ENCODE data around the gene RETREG1. TPM values are rescaled to one million over a fixed set of nuclear protein-coding genes. Genes with fewer than 3 reads are reported as not detected.

The RETREG1 gene
- total and polyA plus RNA-seq, 2 of the 13 experiments (the other 11 are each of a cell fraction or from before 2014, with no cell fraction given): 0.07 TPM; not detected in 1

DNA sequence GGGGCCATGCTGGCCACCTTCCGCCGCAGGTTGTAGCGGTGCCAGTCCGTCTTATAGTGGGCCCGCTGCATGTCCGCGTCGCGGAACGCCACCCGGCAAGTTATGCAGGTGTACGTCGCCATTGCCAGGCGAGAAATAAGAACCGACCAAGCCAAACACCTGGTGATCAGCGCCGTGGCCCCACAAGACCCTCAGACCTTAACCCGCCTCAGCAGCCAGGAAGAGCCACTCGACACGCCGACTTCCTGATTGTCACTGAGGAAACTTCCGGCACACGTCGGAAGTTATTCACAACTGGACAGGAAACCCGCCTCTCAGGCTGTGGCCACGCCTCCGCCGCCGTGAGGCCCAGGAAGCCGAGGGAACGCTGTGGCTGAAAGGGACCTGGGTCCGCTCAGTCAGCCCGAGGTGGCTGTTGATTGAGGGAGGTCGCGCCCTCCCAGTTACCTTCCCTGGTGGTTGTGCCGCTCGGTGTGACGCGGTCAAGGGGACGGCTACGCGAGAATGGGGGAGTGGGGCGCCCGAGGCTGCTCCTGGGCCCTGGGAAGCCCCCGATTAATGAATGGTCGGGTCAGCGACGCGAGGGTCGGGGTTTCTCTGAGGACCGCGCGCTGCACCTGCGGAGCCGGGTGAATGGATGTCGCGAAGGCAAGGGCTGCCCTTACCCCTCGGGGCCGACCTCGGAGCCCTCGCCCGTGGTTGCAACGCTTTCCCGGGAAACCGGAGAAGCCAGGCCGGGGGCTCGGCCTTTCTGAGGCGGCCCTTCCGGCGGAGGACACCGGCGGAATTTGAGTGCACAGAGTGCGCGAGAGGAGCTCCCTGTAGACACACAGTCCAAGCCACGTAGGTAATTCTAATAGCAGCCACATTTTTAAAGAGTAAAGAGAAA is 151.0 kb downstream of the RETREG1 start, which contains the start of gene ZNF622 (continued):
- TF ChIP-seq ZNF180 (CRISPR knock-in tag; IDR thresholded peaks at IDR 0.05; ENCODE audit: borderline replicate concordance, low read depth) (no peak), SRSF9 (IDR thresholded peaks at IDR 0.05; ENCODE audit: borderline replicate concordance, insufficient read depth, low read depth, low read length, poor library complexity, severe bottlenecking) (no peak), SOX6 (IDR thresholded peaks at IDR 0.05) (no peak), SOX6 (CRISPR knock-in tag; IDR thresholded peaks at IDR 0.05) (peak; percentile 52; the same call in 1 of the 2 replicates), ATF7 (IDR thresholded peaks at IDR 0.05) (no peak), ATF7 (CRISPR knock-in tag; IDR thresholded peaks at IDR 0.05) (no peak; the same call in 1 of the 2 replicates), ZNF619 (CRISPR knock-in tag; IDR thresholded peaks at IDR 0.05) (peak; percentile 53; the same call in 1 of the 2 replicates), SNAPC4 (CRISPR knock-in tag; IDR thresholded peaks at IDR 0.05) (no peak), ZNF10 (CRISPR knock-in tag; IDR thresholded peaks at IDR 0.05; ENCODE audit: borderline replicate concordance, low read depth) (no peak), ELF4 (CRISPR knock-in tag; IDR thresholded peaks at IDR 0.05; ENCODE audit: borderline replicate concordance) (peak; percentile 96), ZNF558 (CRISPR knock-in tag; IDR thresholded peaks at IDR 0.05; ENCODE audit: borderline replicate concordance) (no peak), PHF20 (CRISPR knock-in tag; IDR thresholded peaks at IDR 0.05) (peak; percentile 97), ZBED4 (CRISPR knock-in tag; IDR thresholded peaks at IDR 0.05; ENCODE audit: borderline replicate concordance) (no peak), XBP1 (CRISPR knock-in tag; IDR thresholded peaks at IDR 0.05) (peak; percentile 56; the same call in 1 of the 2 replicates)
- TF ChIP-seq, protein P1, sequence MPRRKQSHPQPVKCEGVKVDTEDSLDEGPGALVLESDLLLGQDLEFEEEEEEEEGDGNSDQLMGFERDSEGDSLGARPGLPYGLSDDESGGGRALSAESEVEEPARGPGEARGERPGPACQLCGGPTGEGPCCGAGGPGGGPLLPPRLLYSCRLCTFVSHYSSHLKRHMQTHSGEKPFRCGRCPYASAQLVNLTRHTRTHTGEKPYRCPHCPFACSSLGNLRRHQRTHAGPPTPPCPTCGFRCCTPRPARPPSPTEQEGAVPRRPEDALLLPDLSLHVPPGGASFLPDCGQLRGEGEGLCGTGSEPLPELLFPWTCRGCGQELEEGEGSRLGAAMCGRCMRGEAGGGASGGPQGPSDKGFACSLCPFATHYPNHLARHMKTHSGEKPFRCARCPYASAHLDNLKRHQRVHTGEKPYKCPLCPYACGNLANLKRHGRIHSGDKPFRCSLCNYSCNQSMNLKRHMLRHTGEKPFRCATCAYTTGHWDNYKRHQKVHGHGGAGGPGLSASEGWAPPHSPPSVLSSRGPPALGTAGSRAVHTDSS (CRISPR knock-in tag; conservative IDR thresholded peaks at IDR 0.05): no peak
- TF ChIP-seq, protein P2, sequence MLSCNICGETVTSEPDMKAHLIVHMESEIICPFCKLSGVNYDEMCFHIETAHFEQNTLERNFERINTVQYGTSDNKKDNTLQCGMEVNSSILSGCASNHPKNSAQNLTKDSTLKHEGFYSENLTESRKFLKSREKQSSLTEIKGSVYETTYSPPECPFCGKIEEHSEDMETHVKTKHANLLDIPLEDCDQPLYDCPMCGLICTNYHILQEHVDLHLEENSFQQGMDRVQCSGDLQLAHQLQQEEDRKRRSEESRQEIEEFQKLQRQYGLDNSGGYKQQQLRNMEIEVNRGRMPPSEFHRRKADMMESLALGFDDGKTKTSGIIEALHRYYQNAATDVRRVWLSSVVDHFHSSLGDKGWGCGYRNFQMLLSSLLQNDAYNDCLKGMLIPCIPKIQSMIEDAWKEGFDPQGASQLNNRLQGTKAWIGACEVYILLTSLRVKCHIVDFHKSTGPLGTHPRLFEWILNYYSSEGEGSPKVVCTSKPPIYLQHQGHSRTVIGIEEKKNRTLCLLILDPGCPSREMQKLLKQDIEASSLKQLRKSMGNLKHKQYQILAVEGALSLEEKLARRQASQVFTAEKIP (CRISPR knock-in tag; IDR thresholded peaks at IDR 0.05; ENCODE audit: borderline replicate concordance): no peak

Measured in HepG2 (cell line).